PC-3 (cell line): ENCODE data around the gene PIK3IP1.

Source experiments
- CTCF ChIP-seq: fragments of 300-600 bp; sonication (generic); conservative IDR thresholded peaks from 2 replicates; pipeline ENCODE4 v1.5.1; 2017; ENCODE audit warnings: antibody characterized with exemption, low read depth, mild to moderate bottlenecking, low read length
- EZH2 ChIP-seq: fragments of 300-600 bp; sonication (generic); IDR thresholded peaks from one replicate; pipeline ENCODE4 v1.6.1; 2017; ENCODE audit warnings: antibody characterized with exemption, mild to moderate bottlenecking, low read length; ENCODE audit not compliant: unreplicated experiment
- EZH2phosphoT487 ChIP-seq: fragments of 300-600 bp; sonication (generic); IDR thresholded peaks from 2 replicates; pipeline ENCODE4 v1.6.1; 2018; ENCODE audit warnings: mild to moderate bottlenecking, antibody characterized with exemption, low read length, borderline replicate concordance

- TF ChIP-seq EZH2 (no peak), CTCF (no peak), EZH2phosphoT487 (no peak)
Observed at GRCh38 chr22:31290494-31291471, 1.5 kb downstream of the PIK3IP1 start.
